GM19467 (cell line): ENCODE data around the gene AKAP8L.

Source experiments
- ATAC-seq: cut with Tn5 transposase; IDR thresholded peaks from one replicate; pipeline ENCODE4 v1.9.1; 2021; ENCODE audit warnings: mild to moderate bottlenecking, moderate library complexity; ENCODE audit not compliant: unreplicated experiment

AKAP8L gene, protein sequence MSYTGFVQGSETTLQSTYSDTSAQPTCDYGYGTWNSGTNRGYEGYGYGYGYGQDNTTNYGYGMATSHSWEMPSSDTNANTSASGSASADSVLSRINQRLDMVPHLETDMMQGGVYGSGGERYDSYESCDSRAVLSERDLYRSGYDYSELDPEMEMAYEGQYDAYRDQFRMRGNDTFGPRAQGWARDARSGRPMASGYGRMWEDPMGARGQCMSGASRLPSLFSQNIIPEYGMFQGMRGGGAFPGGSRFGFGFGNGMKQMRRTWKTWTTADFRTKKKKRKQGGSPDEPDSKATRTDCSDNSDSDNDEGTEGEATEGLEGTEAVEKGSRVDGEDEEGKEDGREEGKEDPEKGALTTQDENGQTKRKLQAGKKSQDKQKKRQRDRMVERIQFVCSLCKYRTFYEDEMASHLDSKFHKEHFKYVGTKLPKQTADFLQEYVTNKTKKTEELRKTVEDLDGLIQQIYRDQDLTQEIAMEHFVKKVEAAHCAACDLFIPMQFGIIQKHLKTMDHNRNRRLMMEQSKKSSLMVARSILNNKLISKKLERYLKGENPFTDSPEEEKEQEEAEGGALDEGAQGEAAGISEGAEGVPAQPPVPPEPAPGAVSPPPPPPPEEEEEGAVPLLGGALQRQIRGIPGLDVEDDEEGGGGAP

DNA sequence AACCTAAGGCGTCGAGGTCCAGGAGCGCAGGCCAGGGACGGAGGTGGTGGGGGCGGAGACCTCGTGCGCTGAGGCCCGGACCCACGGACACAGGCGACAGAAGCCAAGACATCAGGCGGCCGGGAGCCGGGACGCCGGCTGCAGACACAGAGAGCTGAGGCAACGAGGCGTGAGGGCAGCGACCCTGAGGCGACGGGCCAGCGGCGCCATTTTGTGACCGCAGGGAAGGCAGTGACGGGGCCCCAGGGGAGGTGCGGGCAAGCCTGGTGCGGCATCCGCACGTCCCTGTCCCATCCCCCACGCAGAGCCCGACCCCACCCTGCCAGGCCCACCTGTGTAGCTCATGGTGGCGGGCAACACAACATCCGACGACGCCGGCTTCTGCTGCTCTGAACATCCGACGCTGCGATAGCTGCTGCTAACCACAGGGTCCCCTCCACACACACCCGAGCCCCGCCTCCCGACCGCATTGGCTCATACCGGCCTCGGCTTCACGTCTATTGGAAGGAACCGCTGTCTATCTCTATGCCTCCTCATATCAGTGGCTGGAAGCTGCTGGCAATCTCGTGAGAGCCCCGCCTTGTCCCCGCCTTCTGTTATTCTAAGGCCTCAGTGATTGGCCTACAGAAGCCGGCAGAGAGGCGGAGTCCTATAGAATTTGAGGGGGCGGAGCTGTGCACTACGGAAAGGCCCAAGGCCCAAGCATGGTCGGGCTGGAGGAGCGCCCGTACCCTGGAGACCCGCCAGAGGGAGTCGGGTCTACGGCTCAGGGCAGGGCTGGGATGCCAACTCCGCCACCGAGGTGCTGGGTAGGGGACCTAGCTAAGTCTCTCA lies at the start of gene AKAP8L:
Gene AKAP8L, minus strand, starts transcription at position 410 of the 834 bp plus-strand sequence. Its CDS starts 65 bp downstream, at position 345.
- peak; percentile 92 for ATAC-seq

DNA sequence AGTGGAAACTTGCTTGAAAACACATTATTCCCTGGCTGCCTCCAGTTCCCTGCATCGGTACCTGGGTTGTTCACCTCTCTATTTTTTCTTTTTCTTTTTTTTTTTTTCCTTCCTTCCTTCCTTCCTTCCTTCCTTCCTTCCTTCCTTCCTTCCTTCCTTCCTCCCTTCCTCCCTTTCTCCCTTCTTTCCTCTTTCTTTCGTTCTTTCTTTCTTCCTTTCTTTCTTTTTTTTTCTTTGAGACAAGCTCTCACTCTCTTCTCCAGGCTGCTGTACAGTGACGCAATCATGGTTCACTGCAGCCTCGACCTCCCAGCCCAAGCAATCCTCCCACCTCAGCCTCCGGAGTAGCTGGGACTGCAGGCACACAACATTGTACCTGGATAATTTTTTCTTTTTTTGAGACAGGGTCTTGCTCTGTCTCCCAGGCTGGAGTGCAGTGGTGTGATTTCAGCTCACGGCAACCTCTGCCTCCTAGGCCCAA lies 49.0 kb upstream of the AKAP8L start:
- ATAC-seq, result no peak

DNA sequence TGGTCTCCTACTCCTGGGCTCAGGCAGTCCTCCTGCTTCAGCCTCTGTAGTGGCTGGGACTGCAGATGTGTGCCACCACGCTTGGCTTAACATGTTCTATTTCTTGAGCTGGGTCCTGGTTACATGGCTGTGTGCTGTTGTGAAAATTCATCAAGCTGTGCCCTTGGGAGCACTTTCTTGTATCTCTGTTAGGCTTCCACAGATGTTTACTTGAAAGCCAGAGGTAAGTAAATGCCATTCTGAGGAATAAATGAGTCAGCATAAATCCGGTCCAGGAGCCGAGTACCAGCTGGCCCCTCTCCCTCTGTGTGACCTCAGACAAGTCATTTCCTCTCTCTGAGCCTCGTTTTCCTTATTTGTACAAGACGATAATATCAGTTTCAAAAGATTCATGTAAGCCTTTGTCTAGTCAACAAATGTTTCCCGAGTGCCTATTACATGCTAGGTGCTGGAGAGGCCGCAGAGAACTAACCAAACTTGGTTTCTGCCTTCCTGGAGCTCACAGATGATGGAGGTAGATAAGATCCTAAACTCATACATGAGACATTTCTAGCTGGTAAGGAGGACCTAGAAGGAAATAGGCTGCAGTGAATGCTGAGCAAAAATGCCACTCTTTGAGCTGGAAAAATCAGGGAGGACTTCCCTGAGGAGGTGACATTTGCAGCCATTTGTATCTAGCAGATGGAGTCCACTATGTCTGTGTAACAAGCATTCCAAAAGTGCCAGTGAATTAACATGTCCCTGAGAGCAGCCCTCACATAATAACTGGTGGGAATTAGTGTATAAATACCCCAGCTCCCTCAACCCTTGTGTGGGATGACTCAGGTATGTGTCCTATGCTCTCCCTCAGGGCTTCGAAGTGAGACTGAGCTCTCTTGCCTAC lies 48.3 kb upstream of the AKAP8L start:
- ATAC-seq, result peak; percentile 51

DNA sequence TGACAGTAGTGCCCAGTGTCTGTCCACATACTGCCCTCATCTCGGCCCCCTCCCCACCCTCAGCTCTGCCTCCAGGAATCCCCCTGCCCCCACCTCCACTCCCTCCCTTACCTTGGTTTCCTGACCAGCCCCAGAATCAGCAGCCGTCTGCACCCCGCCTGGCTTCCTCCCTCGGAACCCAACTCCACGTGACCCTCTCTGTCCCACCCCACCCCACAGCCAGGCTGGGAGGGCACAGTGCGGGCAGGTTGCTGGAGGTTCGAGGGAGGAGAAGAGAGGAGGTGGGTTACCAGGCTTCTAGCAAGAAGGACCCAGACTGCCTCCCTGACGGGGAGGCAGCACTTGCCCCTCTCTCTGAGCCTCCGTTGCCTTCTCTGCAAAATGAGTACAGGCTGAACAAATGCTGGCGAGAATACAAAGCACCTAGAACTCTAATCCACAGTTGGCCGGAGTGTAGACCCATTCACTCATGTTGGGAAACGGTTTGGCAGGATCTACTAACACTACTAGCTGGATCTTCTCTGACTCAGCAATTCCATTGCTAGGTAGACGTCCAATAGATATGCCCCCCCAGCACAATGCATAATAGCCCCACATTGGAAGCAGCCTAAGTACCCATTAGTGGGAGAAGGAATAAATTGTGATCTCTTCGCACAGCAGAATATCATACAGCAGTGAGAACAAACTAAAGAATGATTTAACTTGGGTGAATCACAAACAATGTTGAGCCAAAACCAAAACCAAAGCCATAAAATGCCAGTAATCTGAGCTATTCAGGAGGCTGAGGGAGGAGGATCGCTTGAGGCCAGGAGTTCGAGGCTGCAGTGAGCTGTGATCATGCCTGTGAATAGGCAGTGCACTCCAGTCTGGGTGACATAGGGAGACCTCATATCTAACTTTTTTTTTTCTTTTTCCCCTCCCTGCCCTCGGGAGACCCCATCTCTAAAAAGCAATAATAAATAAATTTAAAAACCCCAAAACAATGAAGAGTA lies 45.9 kb upstream of the AKAP8L start, which contains the start of gene RASAL3:
Gene RASAL3, minus strand, starts transcription at position 151 of the 992 bp plus-strand sequence. CDS start 186 bp downstream, outside the sequence.
- no peak for ATAC-seq

DNA sequence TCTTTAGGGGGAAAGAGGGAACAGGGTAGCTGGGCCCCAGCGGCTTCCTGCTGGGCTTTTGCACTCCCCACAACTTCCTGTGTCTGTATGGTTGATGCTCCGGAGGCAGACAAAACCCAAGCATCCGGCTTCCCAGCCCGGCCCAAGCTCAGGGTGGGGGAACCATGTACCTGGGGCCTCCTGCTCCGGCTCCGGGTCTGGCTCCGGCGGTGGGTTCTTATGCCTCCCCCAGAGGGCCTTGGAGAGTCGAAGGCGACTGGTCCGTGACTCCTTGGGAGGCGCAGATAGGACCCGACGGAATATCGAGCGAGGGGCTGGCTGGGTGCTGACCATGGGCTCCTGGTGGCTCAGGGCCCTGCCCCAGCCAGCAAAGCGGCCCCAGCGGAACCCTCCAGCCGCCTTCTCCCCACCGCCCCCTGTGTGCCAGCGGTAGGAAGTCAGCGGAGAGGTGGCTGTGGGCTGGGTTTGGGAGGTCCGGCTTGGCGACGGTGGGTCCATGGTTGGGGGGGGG lies 45.1 kb upstream of the AKAP8L start:
- no peak for ATAC-seq

DNA sequence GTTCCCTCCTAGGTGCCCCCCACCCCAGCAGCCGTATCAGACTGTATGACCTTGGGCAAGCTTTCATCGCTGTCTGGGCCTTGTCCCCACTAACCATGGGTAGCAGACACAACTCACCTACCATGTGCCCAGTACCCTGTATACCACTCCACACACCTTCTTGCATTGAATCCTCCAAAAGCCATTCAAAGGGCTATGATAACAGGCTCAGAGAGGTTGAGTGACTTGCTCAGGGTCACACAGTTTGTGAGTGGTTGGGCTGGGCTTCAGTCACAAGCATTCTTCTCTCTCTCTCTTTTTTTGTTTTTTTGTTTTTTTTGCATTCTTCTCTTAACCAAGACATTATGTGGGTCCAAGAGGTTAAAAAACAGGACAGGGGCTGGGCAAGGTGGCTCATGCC lies 42.9 kb upstream of the AKAP8L start:
- no peak for ATAC-seq

DNA sequence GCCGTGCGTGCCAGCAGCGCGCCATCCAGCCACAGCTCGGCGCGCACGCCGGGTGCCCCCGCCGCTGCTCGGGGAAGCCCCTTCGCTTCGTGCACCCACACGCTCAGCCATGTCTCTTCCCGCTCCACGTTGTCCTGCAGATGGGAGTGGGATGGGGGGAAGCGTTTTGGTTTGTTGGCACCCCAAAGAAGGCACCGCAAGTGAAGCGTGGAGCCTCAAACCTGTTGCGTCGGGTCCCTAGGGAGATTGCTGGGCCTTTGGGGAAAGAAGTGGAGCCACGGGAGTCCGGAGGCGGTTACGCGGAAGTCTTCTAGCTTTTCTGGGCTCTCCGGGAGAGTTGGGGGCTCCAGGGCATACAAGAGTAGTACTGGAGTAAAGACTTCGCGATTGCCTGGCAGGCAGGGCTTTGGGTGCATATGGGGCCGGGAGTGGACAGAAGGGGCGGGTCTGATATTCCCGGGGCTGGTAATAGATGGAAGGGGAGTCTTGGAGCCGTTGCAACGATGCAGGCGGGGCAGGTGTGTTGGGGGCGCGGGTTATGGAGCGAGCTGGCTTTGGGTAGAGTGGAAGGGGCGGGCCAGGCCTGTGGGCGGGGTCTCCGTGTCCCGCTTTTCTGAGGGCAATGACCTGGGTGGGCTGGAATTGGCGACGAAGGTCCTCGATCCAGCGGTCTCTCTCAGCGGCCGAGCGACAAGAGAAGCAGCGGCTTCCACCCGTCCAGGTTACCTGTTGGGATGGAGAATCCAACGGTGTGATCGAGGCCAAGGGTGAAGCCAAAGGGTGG lies 39.1 kb upstream of the AKAP8L start:
- ATAC-seq, result no peak

DNA sequence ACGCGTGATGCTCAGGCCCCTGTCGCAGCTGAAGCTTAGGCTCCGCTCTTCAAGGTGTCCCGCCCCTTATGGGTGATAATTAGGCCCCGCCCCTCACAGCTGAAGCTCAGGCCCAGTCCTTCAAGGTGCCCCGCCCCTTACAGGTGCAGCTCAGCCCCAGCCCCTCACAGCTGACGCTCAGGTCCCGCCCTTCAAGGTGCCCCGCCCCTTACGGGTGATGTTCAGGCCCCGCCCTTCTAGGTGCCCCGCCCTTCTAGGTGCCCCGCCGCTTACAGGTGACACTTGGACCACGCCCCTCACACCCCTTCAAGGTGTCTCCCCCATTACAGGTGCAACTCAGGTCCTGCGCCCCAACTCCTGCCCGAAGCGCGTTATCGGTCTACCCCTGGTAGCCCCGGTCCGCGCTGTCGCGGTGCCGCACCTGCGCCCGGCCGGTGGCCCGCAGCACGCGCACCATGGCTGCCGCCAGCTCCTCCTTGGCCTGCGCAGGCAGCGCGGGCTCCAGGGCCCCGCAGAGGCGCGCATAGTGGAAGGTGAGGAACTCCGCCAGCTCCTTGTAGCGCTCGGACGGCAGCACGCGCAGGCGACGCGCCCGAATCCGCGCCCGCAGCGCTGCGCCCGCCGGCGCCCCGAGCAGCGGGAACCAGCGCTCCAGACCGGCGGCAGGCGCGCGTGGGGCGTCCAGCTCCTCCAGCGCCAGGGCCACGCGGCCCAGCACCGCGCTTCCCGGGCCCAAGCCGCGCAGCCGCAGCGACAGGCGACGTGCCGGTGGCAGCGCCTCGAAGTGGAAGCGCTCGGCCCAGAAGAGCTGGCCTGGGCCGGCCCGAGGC lies 38.3 kb upstream of the AKAP8L start:
- no peak for ATAC-seq

DNA sequence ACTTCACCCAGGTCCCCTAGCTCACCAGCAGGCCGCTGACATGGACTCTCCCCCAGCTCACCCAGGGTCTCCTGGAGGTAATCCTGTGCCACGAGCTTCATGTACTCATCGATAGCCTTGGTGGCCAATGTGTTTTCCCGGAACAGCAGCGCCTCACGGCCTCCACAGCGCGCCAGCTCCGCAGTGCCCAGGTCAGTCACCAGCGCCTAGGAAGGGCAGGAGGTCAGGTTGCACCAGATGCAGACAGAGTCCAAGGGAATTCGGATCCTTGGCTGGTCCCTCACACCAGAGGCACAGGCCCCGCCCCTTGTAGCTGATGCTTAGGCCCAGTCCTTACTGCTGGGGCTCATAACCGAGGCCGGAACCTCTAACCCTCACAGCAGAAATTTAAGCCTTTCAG lies 37.7 kb upstream of the AKAP8L start:
- no peak for ATAC-seq

DNA sequence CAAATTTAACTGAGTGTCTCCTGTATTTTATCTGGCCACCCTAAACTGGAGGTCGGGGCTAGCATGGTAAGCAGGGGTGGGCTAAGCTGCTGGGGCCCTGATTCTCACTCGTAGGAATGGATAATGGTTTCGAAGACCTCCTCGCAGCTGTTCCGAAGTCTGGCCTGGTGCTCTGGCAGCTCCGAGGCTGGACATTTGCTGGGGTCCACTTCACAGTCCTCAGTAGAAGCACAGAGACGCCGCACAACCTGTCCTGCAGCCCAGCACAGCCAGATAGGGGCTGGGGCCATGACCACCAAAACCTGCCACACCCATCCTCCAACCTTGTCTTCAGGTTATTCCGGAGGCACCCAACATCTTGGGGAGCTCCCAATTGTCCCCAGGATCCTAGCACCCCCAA lies 37.2 kb upstream of the AKAP8L start:
- ATAC-seq, result no peak

DNA sequence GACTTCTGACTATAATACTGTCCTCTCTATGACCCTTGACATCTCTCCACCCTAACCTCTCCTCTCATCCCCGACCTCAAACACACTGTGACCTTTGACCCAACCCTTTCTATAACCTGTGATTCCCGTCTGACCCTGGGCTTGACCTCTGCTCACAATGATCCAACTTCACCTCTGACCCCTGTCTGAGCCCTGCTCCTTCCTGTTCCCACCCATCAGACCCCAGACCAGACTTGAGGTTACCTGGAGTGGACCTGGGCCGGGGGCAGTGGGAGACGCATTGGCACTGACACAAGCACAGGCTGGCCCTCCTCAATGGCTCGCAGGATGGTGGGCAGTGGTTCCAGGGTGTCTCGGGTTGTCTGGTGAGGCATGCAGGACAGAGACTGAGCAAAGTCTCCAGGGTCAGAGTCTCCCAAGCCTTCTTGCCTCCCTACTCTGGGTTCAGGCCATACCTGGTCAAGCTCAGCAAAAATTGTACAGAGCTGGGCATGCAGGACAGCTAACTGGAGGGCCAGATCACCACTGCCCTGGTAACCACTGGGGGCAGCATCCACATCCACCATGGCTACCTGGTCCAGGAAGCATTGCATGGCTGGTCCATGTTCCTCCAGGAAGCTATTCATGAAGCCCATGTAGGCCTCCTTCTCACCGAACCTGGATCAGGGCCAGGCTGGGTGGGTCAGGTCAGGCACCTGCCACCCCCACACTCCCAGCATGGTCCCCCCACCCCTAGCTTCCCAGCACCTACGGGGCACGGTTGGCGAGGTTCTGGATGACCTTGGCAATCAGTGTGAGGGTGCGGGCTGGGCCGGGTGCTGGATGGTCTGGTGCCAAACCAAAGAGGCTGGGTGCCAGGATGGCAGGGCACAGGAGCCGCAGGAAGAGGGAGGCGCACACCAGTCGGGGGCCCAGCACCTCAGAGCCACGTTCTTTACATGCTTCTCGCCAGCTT lies 35.4 kb upstream of the AKAP8L start:
- ATAC-seq, result no peak

DNA sequence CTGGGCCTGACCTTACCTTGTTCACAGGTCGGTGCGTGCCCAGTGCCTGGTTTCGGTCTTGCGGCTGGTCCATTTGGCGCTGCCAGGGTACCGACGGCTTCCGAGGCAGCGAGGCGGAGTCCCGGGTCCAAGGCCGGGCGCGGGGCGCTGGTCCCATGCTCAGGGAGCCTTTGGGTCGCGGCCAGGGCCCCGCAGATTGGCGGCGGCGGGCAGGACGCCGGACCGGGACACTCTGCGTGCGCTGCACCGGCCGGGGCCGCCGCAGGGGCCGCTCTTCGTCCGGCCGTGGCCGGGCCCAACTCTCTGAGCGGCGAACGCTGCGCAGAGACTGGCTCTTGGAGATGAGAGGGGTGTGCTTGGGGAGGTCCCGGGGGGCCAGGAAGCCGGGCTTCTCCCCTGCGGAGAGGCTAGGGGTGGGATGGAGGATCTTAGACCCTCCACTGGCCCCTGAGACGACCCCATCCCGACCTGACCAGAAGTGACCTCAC lies 34.3 kb upstream of the AKAP8L start:
- ATAC-seq, result no peak

DNA sequence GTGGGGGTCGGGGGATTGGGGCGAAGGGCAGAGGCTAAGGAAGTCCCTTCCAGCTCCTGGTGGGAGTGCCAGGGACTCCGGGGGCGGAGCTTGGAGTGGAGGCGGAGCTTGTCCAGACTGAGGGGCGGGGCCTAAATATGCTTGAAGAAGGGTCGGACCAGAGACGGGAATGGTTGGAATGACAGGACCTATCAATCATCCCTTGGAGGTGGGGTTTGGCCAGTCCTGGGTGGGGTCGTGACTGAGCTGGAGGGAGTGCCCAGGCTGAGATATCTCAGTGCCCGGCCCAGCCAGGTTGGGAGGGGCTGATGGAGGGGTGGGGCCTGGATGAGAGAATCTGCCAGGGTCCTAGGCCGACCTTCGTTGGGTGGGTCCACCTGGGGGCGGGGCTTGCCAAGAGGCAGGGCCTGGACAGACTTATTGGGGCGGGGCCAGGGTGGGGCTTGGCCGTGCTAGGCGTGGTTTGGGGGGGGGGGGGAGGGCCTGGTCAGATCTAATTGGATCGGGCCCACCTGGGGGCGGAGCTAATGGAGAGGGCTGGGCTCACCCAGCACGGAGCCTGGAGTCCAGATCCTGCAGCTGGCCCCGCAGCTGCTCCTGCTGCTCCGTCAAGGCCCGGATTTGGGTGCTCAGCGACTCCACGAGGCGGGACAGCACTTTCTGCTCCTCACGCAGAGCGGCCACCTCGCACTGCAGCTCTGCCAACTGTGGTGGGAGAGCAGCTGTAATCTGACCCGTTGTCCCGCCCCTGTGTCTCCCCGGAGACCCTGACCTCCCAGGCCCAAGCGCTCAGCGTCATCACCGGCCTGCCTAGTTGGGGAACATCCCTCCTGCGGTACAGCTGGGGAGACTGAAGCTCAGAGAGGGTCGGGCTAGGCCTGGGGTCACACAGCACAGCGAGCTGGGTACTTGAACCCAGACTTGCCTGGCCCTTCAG lies 33.6 kb upstream of the AKAP8L start:
- ATAC-seq, result no peak

DNA sequence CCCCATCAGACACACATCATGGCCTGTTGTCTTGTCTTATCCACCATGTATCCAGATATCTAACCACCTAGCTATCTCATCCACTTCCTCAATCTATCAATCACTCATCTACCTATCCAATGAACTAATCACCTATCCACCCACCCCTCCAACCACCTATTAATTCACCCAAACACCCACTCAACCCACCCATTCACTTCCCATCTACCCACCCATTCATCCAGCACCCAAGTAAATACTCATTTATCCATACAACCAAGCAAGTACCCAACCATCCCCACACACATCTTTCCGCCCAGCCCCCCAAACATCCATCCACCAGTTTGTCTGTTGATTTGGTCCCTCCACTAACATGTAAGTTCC lies 31.7 kb upstream of the AKAP8L start:
- ATAC-seq, result no peak
